Stomach (tissue), 4 donors: ENCODE measurements around the gene BST1.

ENCODE experiments used
- POLR2A ChIP-seq, 4 donors: fragments of 450-650 bp; IDR thresholded peaks; one replicate each; pipeline ENCODE4 v1.6.1; 2016; ENCODE audit warnings: antibody characterized with exemption in 4 of 4, control low read depth in 2 of 4, mild to moderate bottlenecking in 1 of 4, moderate library complexity in 1 of 4
- TF ChIP-seq, protein P1 (sequence below), 7 experiments: fragments of 450-650 bp in 4 of 7; fragments of 200-600 bp in 3 of 7; sonication (generic) in 3 of 7; IDR thresholded peaks; one replicate each; pipeline ENCODE4 v1.5.1; 2016 to 2019; ENCODE audit warnings: antibody characterized with exemption in 7 of 7, control low read depth in 2 of 7, mild to moderate bottlenecking in 1 of 7

DNA sequence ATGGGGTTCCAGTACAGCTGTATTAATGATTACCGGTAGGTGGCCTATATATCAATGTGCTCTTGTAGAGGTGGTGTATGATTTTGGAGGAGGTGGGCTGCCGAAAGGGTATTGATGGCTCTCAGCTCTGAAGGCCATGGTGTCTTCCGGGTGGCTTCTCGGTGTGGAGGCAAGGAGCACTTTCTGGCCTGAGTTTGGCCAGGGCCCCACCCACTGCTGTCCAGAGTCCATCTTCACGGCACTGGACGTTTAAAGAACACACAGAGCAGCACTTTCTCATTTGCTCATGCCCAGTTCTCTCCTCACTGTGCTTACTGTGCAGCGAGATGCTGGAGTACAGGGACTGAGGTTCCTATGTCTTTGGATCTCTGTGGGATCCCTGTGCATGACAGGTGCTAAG, 16.1 kb downstream of the BST1 start:
- TF ChIP-seq, protein P1, sequence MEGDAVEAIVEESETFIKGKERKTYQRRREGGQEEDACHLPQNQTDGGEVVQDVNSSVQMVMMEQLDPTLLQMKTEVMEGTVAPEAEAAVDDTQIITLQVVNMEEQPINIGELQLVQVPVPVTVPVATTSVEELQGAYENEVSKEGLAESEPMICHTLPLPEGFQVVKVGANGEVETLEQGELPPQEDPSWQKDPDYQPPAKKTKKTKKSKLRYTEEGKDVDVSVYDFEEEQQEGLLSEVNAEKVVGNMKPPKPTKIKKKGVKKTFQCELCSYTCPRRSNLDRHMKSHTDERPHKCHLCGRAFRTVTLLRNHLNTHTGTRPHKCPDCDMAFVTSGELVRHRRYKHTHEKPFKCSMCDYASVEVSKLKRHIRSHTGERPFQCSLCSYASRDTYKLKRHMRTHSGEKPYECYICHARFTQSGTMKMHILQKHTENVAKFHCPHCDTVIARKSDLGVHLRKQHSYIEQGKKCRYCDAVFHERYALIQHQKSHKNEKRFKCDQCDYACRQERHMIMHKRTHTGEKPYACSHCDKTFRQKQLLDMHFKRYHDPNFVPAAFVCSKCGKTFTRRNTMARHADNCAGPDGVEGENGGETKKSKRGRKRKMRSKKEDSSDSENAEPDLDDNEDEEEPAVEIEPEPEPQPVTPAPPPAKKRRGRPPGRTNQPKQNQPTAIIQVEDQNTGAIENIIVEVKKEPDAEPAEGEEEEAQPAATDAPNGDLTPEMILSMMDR (IDR thresholded peaks at IDR 0.05): no peak
- no peak for TF ChIP-seq POLR2A (IDR thresholded peaks at IDR 0.05)
